HL-60 (cell line): ENCODE data around the gene BABAM2.

Experiments used
- DNase-seq, 2 experiments: peaks; one replicate each; pipeline ENCODE4 v3.0.0-alpha.2; 2010 to 2020; ENCODE audit warnings: low read depth in 1 of 2, low spot score in 1 of 2
- H3K27ac ChIP-seq: fragments of 250-450 bp; sonication (Bioruptor Pico); replicated peaks from 2 replicates; pipeline ENCODE4 v1.5.1; 2020; ENCODE audit warnings: mild to moderate bottlenecking, moderate library complexity
- H3K27me3 ChIP-seq: fragments of 250-450 bp; sonication (Bioruptor Pico); 2 replicates; pipeline ENCODE4 v1.5.1; 2021; ENCODE audit warnings: mild to moderate bottlenecking, moderate library complexity; ENCODE audit not compliant: insufficient read depth, poor library complexity, severe bottlenecking
- H3K4me3 ChIP-seq: replicated peaks from 2 replicates; pipeline ENCODE4 v1.5.1; 2011; ENCODE audit warnings: mild to moderate bottlenecking, control low read depth, low read length; ENCODE audit not compliant: insufficient read depth
- GABPA ChIP-seq: IDR thresholded peaks from 2 replicates; pipeline ENCODE4 v1.6.1; 2012; ENCODE audit warnings: low read depth
- POLR2AphosphoS5 ChIP-seq: IDR thresholded peaks from 2 replicates; pipeline ENCODE4 v1.6.1; 2012; ENCODE audit warnings: low read depth
- SPI1 ChIP-seq: IDR thresholded peaks from 2 replicates; pipeline ENCODE4 v1.6.1; 2012; ENCODE audit warnings: low read depth, mild to moderate bottlenecking, borderline replicate concordance
- TF ChIP-seq, protein P1 (sequence below): IDR thresholded peaks from 2 replicates; pipeline ENCODE4 v1.6.1; 2012; ENCODE audit warnings: low read depth; ENCODE audit not compliant: insufficient replicate concordance
- TF ChIP-seq, protein P2 (sequence below): IDR thresholded peaks from one replicate; pipeline ENCODE4 v1.5.1; 2011; ENCODE audit warnings: low read length, control low read depth, inconsistent platforms; ENCODE audit not compliant: insufficient read depth

BABAM2 gene

DNA sequence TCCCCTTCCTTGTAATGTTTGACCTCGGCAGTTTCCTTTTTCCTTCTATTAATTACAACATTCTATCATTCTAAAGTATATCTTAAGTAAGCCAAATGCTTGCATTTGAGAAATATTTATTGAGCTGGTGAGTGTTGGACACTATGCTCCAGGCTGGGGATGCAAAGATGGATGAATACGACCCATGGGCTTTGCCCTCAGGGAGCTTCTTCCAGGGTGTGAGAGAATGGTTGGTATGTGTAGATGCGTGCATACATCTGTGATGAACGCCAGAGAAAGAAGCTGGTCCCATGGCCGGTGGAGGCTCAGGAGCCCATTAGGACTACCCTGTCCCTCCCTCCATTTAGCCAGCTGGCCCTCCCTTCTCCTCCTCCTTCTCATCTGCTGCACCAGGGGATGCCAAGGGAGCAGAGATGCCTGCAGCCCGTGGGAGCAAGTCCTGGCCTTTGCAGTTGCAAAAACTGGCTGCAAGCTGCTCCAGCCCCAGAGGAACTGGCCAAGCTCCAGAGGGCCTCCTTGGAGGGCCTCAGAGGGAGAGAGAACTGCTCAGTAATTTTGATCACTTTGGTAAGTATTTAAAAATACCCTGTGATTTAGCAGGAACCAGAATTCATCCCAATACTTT, 436.5 kb downstream of the BABAM2 start:
- TF ChIP-seq, protein P1, sequence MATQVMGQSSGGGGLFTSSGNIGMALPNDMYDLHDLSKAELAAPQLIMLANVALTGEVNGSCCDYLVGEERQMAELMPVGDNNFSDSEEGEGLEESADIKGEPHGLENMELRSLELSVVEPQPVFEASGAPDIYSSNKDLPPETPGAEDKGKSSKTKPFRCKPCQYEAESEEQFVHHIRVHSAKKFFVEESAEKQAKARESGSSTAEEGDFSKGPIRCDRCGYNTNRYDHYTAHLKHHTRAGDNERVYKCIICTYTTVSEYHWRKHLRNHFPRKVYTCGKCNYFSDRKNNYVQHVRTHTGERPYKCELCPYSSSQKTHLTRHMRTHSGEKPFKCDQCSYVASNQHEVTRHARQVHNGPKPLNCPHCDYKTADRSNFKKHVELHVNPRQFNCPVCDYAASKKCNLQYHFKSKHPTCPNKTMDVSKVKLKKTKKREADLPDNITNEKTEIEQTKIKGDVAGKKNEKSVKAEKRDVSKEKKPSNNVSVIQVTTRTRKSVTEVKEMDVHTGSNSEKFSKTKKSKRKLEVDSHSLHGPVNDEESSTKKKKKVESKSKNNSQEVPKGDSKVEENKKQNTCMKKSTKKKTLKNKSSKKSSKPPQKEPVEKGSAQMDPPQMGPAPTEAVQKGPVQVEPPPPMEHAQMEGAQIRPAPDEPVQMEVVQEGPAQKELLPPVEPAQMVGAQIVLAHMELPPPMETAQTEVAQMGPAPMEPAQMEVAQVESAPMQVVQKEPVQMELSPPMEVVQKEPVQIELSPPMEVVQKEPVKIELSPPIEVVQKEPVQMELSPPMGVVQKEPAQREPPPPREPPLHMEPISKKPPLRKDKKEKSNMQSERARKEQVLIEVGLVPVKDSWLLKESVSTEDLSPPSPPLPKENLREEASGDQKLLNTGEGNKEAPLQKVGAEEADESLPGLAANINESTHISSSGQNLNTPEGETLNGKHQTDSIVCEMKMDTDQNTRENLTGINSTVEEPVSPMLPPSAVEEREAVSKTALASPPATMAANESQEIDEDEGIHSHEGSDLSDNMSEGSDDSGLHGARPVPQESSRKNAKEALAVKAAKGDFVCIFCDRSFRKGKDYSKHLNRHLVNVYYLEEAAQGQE: no peak
- TF ChIP-seq POLR2AphosphoS5: no peak
- TF ChIP-seq, protein P2, sequence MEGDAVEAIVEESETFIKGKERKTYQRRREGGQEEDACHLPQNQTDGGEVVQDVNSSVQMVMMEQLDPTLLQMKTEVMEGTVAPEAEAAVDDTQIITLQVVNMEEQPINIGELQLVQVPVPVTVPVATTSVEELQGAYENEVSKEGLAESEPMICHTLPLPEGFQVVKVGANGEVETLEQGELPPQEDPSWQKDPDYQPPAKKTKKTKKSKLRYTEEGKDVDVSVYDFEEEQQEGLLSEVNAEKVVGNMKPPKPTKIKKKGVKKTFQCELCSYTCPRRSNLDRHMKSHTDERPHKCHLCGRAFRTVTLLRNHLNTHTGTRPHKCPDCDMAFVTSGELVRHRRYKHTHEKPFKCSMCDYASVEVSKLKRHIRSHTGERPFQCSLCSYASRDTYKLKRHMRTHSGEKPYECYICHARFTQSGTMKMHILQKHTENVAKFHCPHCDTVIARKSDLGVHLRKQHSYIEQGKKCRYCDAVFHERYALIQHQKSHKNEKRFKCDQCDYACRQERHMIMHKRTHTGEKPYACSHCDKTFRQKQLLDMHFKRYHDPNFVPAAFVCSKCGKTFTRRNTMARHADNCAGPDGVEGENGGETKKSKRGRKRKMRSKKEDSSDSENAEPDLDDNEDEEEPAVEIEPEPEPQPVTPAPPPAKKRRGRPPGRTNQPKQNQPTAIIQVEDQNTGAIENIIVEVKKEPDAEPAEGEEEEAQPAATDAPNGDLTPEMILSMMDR: no peak
- TF ChIP-seq GABPA: no peak
- no peak for TF ChIP-seq SPI1
- no peaks in the 10 kb centered on the region for H3K27me3 ChIP-seq
- no peak overlapping the region for H3K27ac ChIP-seq
- no peak for DNase-seq
- no peak overlapping the region for H3K4me3 ChIP-seq

DNA sequence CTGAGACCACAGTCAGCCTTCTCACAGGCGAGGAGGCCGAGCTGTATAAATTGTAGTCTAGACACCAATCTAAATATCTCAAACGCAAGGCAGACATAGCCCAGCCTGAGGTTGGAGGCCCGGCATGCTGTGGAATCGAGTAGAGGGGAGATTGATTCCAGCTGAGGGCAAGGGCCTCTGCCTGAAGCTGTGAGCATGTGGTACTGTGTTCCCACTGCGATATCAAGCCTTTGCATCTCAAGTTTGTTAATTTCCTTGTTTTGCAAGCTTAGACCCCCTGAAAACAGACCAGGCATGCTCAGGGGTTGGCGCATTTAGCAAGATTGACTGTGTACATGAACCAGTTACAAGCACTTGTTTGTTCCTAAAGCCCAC, 437.0 kb downstream of the BABAM2 start:
- TF ChIP-seq GABPA (no peak), POLR2AphosphoS5 (no peak), SPI1 (no peak)
- TF ChIP-seq, protein P2: no peak
- TF ChIP-seq, protein P1: no peak
- DNase-seq: no peak
- Histone ChIP-seq H3K4me3 (no peak overlapping the region), H3K27ac (no peak overlapping the region), H3K27me3 (no peaks in the 10 kb centered on the region)

DNA sequence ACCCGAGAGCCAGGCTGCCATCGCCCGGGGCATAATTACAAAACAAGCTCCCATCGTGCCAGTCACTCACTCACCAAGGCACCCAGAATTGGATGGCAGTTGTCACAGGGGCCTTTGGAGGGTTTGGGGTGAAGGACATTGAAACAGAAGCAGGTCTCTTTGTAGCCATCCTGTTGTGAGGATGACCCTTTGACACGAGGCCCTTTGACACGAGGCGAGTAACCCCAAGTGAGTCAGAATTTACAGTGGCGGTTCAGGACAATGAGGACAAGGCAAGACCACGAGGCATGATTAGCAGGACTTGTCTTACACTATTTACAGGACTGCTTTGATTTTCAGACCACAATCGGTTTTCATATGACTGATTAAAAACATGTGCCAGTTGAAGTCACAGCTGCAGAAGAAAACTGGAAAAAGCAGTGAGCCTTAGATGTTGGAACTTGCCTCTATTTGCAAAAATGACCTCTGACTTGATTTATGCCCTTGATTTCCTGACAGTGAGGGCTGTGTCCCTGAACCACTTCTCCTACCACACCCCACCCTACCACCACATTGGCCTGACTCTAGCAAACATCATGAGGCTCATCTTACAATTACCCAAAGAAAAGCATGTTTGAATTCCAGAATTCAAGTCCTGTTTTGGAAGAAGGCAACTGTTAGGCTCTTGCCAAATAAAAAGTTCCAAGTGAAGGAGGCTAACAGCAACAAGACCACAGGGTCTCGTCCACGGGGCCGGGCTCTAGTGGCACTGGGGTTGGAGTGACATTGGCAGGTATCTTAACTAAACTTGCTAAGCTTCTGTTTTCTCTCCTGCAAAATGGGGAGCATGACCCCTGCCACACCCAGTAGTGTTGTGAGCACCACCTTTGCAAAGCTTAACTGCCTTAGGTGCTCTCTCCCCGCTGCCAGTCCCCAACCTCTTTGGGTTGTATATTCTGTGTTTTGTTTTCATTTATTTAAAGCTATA, 437.7 kb downstream of the BABAM2 start:
- H3K4me3 ChIP-seq: no peak overlapping the region
- TF ChIP-seq, protein P1: no peak
- TF ChIP-seq POLR2AphosphoS5: no peak
- no peak for TF ChIP-seq GABPA
- TF ChIP-seq, protein P2: no peak
- TF ChIP-seq SPI1: no peak
- no peak for DNase-seq
- no peaks in the 10 kb centered on the region for H3K27me3 ChIP-seq
- no peak overlapping the region for H3K27ac ChIP-seq
